IPS-18c (cell line): ENCODE measurements around the gene NFKBIL1.
"Not testable (repeated sequence)": the region's sequence is repeated elsewhere in the genome, so short reads cannot be mapped to it uniquely, and the experiment has no call there.

Source experiments
- H3K4me3 ChIP-seq: 2 replicates; pipeline ENCODE4 v1.7.0; 2013; ENCODE audit warnings: low read depth, mild to moderate bottlenecking, low read length, moderate library complexity; ENCODE audit not compliant: insufficient read depth
- H3K9me3 ChIP-seq: one replicate; pipeline ENCODE4 v1.6.1; 2013; ENCODE audit warnings: mild to moderate bottlenecking, low read length, moderate library complexity; ENCODE audit not compliant: control insufficient read depth, insufficient read depth

The NFKBIL1 gene

DNA sequence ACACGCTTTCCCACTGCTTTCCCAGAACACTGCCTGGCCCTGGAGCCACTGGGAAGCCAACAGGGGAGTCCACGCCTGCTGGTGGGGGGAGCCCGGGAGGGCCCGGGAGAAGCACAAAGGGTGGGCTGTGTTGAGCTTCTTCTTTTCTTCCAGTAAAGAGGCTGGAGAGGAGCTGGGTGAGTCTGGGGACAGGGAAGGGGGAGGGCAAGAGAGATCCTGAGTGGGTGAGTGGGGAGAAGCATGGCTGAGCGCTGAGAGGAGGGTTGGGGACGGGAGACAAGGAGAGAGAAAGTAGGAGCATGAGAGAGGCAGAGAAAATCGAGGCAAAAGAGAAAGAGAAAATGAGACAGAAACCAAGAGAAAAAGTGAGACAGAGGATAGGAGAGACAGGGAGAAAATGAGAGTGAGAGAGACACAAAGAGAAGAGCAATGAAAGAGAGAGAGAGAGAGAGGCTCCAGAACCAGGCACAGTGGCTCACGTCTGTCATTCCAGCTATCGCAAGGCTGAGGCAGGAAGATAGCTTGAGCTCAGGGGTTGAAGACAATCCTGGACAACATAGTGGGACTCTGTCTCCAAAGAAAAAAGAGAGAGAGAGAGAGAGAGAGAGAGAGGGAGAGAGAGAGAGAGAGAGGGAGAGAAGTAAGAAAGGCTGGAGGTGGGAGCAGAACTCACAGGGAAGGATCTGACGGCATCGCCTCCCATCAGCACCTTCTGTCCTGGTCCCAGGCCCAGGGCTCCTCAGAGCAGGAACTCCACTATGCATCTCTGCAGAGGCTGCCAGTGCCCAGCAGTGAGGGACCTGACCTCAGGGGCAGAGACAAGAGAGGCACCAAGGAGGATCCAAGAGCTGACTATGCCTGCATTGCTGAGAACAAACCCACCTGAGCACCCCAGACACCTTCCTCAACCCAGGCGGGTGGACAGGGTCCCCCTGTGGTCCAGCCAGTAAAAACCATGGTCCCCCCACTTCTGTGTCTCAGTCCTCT, 40.7 kb downstream of the NFKBIL1 start:
- Histone ChIP-seq H3K9me3 (no peaks in the 10 kb centered on the region), H3K4me3 (no peak overlapping the region)

DNA sequence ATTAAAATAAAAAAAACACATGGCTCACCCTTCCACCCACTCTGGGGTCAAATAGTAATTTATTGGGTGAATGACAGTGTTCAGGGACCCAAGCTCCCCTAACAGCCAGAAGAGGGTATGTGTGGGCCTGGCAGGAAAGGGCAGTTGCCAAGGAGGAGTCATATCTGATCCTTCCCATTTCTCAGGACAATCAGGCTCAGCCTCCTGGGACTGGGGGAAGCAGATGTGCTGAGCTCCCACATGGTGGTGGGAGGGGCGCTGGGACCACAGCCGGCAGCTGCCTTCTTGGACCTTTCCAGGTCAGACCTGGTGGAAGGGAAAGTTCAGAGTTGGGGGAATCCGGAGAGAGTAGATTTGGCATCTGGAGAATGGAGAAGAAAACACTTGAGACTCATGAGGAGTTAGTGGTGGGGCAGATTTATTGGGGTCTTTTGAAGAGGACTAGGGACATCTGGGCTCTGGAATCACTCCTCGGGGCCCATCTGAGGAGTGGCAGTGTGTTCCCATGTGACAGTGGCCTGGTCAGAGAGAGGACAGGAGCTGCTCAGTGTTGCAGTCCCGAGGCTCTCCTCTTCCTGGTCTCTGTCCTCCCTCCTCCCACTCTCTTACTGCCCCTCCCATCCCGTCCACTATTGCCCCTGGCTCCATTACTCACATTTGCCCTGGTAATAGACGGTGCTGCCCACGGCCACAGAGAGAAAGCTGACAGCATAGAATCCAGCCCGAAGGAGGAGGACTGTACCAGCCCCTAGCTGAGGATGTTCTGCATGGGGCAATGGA, 41.7 kb downstream of the NFKBIL1 start:
- Histone ChIP-seq H3K4me3 (no peak overlapping the region), H3K9me3 (no peaks in the 10 kb centered on the region)

DNA sequence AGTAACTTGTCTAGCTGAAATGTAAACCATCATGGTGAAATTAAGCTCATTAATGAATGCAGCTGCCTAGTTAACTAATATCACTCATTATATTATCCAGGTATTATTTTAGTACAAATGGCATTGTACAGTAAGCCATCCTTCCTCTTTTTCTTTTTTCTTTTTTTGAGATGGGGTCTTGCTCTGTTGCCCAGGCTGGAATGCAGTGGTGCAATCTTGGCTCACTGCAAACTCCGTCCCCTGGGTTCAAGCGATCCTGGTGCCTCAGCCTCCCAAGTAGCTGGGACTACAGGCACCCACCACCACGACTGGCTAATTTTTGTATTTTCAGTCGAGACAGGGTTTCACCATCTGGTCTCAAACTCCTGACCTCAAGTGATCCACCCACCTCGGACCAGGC, 43.3 kb downstream of the NFKBIL1 start:
- not testable (repeated sequence) for H3K4me3 ChIP-seq, H3K9me3 ChIP-seq

DNA sequence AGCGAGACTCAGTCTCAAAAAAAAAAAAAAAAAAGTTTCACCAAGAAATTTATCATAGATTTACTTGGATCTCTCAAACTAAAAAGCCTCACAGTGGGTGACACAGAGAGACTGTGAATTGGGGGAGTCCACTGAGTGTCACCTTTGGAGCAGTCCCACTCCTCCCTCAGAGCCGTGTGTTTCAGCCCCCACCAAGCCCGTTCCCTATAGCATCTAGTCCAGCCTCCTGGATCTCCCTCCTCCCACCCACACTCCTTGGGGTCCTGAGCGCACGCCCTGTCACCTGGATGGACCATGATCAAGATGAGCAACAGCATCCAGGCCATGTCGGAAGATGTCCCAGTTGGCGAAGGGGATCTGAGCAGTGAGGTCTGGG, 45.0 kb downstream of the NFKBIL1 start:
- H3K9me3 ChIP-seq, result no peaks in the 10 kb centered on the region
- H3K4me3 ChIP-seq, result no peak overlapping the region

DNA sequence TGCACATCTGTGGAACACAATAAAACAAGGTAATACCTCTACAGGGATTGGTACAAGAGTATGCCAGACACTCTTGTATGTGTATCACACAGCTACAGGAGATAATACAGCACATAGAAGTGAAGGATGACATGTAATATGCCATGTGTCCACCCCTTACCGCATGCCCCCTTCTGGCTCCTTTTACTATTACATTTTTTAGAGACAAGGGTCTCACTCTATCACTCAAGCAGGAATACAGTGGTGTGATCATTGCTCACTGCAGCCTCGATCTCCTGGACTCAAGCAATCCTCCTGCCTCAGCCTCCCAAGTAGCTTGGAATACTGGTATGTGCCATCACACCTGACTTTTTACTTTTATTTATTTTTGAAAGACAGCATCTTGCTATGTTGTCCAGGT, 49.6 kb downstream of the NFKBIL1 start:
- Histone ChIP-seq H3K4me3 (no peak overlapping the region), H3K9me3 (no peaks in the 10 kb centered on the region)

DNA sequence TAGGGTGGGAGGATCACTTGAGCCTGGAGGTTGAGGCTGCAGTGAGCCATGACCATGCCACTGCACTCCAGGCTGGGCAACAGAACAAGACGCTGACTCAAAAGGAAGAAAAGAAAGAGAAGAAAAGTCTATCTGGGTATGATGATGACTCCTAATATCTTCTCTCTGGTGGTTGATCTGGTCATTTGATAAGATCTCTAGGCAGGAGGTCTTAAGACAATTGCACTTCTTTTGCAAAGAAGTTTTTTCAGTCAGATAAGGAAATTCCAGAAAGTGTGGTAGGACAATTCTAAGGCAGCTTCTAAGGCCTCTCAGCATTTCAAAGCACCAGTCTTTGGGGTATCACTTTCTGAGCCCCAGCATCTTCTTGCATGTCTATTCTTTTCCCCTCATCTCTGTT, 59.9 kb downstream of the NFKBIL1 start:
- Histone ChIP-seq H3K9me3 (no peaks in the 10 kb centered on the region), H3K4me3 (no peak overlapping the region)
